ENCODE results near the gene SEZ6. TPM values are rescaled to one million over a fixed set of nuclear protein-coding genes. Genes with fewer than 3 reads are reported as not detected.

The SEZ6 gene
- total RNA-seq, 1 experiment from 2014 or later = not detected

DNA sequence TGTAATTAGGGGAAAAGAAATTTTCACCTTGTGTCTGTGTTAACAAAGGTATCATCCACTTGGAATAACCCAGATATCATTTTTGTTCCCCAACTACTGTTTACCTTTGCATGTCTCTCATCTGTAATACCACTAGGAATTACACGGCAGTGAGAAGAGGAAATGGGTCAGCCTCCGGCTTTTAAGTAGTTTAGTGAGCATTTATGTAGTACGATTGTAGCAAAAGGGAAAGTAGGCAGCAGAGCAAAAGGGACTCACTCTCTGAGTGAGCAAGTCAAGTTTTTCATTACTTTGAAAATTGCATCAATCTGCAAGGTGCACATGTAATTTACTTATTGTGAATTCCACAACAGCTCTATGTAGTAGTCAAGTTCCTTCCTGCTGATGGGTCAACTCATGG is 65.7 kb downstream of the SEZ6 start:
- no peaks in the 10 kb centered on the region for H3K9me3 ChIP-seq (ENCODE audit: low read length)
- peaks cover 20% of the 10 kb centered on the region; the same call in 1 of the 2 replicates for H3K36me3 ChIP-seq (ENCODE audit: low read depth, low read length)
- H3K4me3 ChIP-seq (ENCODE audit: low read length) = no peak overlapping the region
- intact Hi-C loops (cut with micrococcal nuclease) = no loop called here
- ChIA-PET CTCF (no interaction called here), POLR2A (ENCODE audit: unreplicated experiment) (interaction anchor here (0.9 kb wide), 1 partner anchor 11 kb away, joined by 3 read pairs; the partner anchor contains the start of gene PHF12)
- DNase-seq (no peak), ATAC-seq (no peak)
- H3F3A ChIP-seq (ENCODE audit: low read length, unreplicated experiment) = no peaks in the 10 kb centered on the region
- peaks cover 19% of the 10 kb centered on the region for H3K4me1 ChIP-seq (ENCODE audit: insufficient read depth, low read length)
- BruUV-seq (replicated peaks) = no TSS peak
- peaks cover 8% of the 10 kb centered on the region; the same call in 1 of the 2 replicates for H4K20me1 ChIP-seq (ENCODE audit: low read length)
- H3K9me2 ChIP-seq (replicated peaks; ENCODE audit: low read length) = no peaks in the 10 kb centered on the region
- H3K4me2 ChIP-seq (ENCODE audit: low read length) = no peak overlapping the region
- no peak overlapping the region for H3K9ac ChIP-seq (ENCODE audit: low read length)
- H3K27me3 ChIP-seq (ENCODE audit: low read length) = no peaks in the 10 kb centered on the region
- TF ChIP-seq EZH2 (IDR thresholded peaks at IDR 0.05; ENCODE audit: low read length, unreplicated experiment) (no peak), EZH2phosphoT487 (IDR thresholded peaks at IDR 0.05; ENCODE audit: borderline replicate concordance, low read length) (no peak)
- TF ChIP-seq, protein P1, sequence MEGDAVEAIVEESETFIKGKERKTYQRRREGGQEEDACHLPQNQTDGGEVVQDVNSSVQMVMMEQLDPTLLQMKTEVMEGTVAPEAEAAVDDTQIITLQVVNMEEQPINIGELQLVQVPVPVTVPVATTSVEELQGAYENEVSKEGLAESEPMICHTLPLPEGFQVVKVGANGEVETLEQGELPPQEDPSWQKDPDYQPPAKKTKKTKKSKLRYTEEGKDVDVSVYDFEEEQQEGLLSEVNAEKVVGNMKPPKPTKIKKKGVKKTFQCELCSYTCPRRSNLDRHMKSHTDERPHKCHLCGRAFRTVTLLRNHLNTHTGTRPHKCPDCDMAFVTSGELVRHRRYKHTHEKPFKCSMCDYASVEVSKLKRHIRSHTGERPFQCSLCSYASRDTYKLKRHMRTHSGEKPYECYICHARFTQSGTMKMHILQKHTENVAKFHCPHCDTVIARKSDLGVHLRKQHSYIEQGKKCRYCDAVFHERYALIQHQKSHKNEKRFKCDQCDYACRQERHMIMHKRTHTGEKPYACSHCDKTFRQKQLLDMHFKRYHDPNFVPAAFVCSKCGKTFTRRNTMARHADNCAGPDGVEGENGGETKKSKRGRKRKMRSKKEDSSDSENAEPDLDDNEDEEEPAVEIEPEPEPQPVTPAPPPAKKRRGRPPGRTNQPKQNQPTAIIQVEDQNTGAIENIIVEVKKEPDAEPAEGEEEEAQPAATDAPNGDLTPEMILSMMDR (conservative IDR thresholded peaks at IDR 0.05; ENCODE audit: low read depth, low read length) = no peak
- no peak overlapping the region for H2AFZ ChIP-seq (ENCODE audit: low read length)
- H3K27ac ChIP-seq (ENCODE audit: low read length) = no peak overlapping the region
- peaks cover 96% of the 10 kb centered on the region for H3K79me2 ChIP-seq (ENCODE audit: low read length)

DNA sequence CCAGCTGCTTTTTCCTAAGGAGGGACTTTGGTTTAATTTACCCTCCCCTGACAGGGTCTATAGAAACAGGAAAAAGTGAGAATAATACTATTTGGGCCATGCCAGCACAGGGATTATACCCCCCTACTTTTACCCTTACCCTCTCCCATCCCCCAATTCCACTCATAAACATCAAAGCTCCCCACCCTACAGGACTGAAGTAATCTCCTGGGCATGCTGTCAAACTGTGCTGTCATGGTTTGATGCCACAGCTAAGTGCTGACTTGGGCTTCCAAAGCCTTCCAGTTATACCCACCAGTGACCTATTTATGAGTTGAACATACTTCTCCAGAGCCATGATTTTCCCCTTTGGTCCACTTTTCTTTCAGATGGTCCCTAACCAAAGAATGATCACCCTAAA is 67.3 kb downstream of the SEZ6 start:
- Histone ChIP-seq H4K20me1 (ENCODE audit: low read length) (peaks cover 8% of the 10 kb centered on the region; the same call in 1 of the 2 replicates), H3K27me3 (ENCODE audit: low read length) (no peaks in the 10 kb centered on the region), H3K36me3 (ENCODE audit: low read depth, low read length) (peaks cover 12% of the 10 kb centered on the region; the same call in 1 of the 2 replicates), H2AFZ (ENCODE audit: low read length) (no peak overlapping the region), H3K27ac (ENCODE audit: low read length) (peak overlapping the region; percentile 88), H3K4me1 (ENCODE audit: insufficient read depth, low read length) (peaks cover 15% of the 10 kb centered on the region), H3K9me2 (replicated peaks; ENCODE audit: low read length) (no peaks in the 10 kb centered on the region), H3K9ac (ENCODE audit: low read length) (no peak overlapping the region), H3K9me3 (ENCODE audit: low read length) (no peaks in the 10 kb centered on the region), H3F3A (ENCODE audit: low read length, unreplicated experiment) (no peaks in the 10 kb centered on the region), H3K4me3 (ENCODE audit: low read length) (no peak overlapping the region), H3K79me2 (ENCODE audit: low read length) (peaks cover 92% of the 10 kb centered on the region), H3K4me2 (ENCODE audit: low read length) (no peak overlapping the region)
- TF ChIP-seq EZH2 (IDR thresholded peaks at IDR 0.05; ENCODE audit: low read length, unreplicated experiment) = no peak
- no peak for TF ChIP-seq EZH2phosphoT487 (IDR thresholded peaks at IDR 0.05; ENCODE audit: borderline replicate concordance, low read length)
- TF ChIP-seq, protein P1 (conservative IDR thresholded peaks at IDR 0.05; ENCODE audit: low read depth, low read length) = no peak
- ATAC-seq (no peak), DNase-seq (no peak)
- POLR2A ChIA-PET (ENCODE audit: unreplicated experiment) = no interaction called here
- CTCF ChIA-PET = no interaction called here
- no TSS peak for BruUV-seq (replicated peaks)
- intact Hi-C loops (cut with micrococcal nuclease) = no loop called here

DNA sequence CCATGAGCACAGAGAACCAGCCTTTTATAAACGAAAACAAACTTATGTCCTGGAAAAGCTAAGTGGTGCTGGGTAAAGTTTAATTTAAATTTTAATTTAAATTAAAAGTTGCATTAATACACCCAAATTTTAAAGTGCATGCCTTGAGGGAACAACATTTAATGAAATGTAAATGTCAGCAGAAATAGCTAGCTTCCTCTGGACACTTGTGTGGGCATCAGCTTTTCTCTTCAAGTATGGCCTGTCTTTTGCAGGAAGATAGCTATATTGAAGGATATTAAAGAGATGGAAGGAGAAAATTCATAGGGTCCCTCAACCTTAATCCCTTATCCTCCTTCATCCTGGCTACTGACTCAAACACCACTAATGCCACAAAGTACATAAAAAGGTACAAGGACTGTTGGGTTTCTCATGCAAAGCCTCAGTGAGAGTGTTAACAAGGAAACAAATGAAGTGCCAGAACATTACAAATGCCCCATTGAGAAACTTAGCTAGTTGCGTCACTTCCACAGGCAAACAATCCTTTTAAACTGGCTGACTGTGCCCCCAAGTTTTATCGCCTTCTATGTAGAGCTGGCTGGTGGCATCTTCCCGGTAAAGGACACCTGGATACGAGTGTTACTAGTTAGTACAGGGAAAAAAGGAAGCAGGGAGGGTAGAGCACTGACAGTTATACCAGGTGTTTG is 68.6 kb downstream of the SEZ6 start:
- Histone ChIP-seq H3K4me1 (ENCODE audit: insufficient read depth, low read length) (peaks cover 15% of the 10 kb centered on the region), H3K9me2 (replicated peaks; ENCODE audit: low read length) (no peaks in the 10 kb centered on the region), H2AFZ (ENCODE audit: low read length) (no peak overlapping the region), H3K9me3 (ENCODE audit: low read length) (no peaks in the 10 kb centered on the region), H3K4me2 (ENCODE audit: low read length) (no peak overlapping the region), H3K27me3 (ENCODE audit: low read length) (no peaks in the 10 kb centered on the region), H3K4me3 (ENCODE audit: low read length) (no peak overlapping the region), H3F3A (ENCODE audit: low read length, unreplicated experiment) (no peaks in the 10 kb centered on the region), H3K79me2 (ENCODE audit: low read length) (peaks cover 94% of the 10 kb centered on the region), H3K27ac (ENCODE audit: low read length) (peak overlapping the region; percentile 88), H4K20me1 (ENCODE audit: low read length) (peaks cover 8% of the 10 kb centered on the region; the same call in 1 of the 2 replicates), H3K9ac (ENCODE audit: low read length) (peak overlapping the region; percentile 55), H3K36me3 (ENCODE audit: low read depth, low read length) (peaks cover 5% of the 10 kb centered on the region; the same call in 1 of the 2 replicates)
- ChIA-PET POLR2A (ENCODE audit: unreplicated experiment) (interaction anchor here (0.8 kb wide), 1 partner anchor 14 kb away, joined by 4 read pairs; the partner anchor contains the start of gene PHF12), CTCF (no interaction called here)
- BruUV-seq (replicated peaks) = no TSS peak
- TF ChIP-seq EZH2 (IDR thresholded peaks at IDR 0.05; ENCODE audit: low read length, unreplicated experiment) (no peak), EZH2phosphoT487 (IDR thresholded peaks at IDR 0.05; ENCODE audit: borderline replicate concordance, low read length) (no peak)
- TF ChIP-seq, protein P1 (conservative IDR thresholded peaks at IDR 0.05; ENCODE audit: low read depth, low read length) = no peak
- peak; percentile 44 for DNase-seq
- intact Hi-C loops (cut with micrococcal nuclease) = no loop called here
- no peak for ATAC-seq
